Measurements from ENCODE around the gene FRMD4A. TPM values are rescaled to one million over a fixed set of nuclear protein-coding genes. Genes with fewer than 3 reads are reported as not detected.

FRMD4A gene
- polyA plus RNA-seq, 1 of the 3 experiments (the other 2 are of a cell fraction) = 37.7 TPM

DNA sequence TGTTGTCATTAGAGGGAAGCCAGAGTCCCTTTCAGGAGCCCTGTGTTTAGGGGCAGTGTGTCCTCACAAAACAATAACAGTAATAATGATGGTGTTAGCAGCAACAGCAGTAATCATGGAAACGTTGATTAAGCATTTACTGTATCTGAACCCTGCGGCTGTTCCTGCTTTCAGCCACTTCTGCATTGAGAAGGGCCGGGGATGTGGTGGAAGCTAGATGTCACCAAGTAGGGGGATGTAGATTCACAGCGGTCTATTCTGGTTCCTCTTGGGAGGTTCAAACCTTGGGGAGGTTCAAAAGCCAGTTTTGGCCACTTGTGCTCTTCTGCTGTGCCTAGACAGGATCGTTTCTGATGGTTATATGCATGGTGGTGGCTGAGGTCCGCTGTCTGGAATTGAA, 699.1 kb downstream of the FRMD4A start:
- H3K4me3 ChIP-seq (ENCODE audit: low read depth in 2 of 2, low read length in 1 of 2) = no peak overlapping the region
- H3K4me2 ChIP-seq = no peak overlapping the region
- TF ChIP-seq SIN3A (IDR thresholded peaks at IDR 0.05; ENCODE audit: borderline replicate concordance, low read depth, low read length) = no peak
- TF ChIP-seq, protein P1, sequence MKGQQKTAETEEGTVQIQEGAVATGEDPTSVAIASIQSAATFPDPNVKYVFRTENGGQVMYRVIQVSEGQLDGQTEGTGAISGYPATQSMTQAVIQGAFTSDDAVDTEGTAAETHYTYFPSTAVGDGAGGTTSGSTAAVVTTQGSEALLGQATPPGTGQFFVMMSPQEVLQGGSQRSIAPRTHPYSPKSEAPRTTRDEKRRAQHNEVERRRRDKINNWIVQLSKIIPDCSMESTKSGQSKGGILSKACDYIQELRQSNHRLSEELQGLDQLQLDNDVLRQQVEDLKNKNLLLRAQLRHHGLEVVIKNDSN (IDR thresholded peaks at IDR 0.05; ENCODE audit: borderline replicate concordance, low read depth) = no peak
- TF ChIP-seq TAF1 (IDR thresholded peaks at IDR 0.05; ENCODE audit: borderline replicate concordance, low read depth, low read length) = no peak
- TF ChIP-seq SMC3 (IDR thresholded peaks at IDR 0.05; ENCODE audit: low read depth, low read length) = no peak
- TF ChIP-seq NFIC (IDR thresholded peaks at IDR 0.05; ENCODE audit: borderline replicate concordance) = no peak
- no peak for TF ChIP-seq EP300 (IDR thresholded peaks at IDR 0.05; ENCODE audit: borderline replicate concordance in 1 of 2, low read depth in 1 of 2, low read length in 1 of 2)
- no peak for TF ChIP-seq POLR2AphosphoS5 (IDR thresholded peaks at IDR 0.05; ENCODE audit: low read depth, low read length)
- TF ChIP-seq FOSL2 (IDR thresholded peaks at IDR 0.05; ENCODE audit: borderline replicate concordance, low read depth) = no peak
- TF ChIP-seq, protein P2, sequence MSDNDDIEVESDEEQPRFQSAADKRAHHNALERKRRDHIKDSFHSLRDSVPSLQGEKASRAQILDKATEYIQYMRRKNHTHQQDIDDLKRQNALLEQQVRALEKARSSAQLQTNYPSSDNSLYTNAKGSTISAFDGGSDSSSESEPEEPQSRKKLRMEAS (IDR thresholded peaks at IDR 0.05; ENCODE audit: low read depth) = no peak
- TF ChIP-seq TCF12 (IDR thresholded peaks at IDR 0.05) = no peak
- TF ChIP-seq, protein P3, sequence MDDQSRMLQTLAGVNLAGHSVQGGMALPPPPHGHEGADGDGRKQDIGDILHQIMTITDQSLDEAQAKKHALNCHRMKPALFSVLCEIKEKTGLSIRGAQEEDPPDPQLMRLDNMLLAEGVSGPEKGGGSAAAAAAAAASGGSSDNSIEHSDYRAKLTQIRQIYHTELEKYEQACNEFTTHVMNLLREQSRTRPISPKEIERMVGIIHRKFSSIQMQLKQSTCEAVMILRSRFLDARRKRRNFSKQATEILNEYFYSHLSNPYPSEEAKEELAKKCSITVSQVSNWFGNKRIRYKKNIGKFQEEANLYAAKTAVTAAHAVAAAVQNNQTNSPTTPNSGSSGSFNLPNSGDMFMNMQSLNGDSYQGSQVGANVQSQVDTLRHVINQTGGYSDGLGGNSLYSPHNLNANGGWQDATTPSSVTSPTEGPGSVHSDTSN (IDR thresholded peaks at IDR 0.05) = no peak
- no peak for TF ChIP-seq EZH2phosphoT487 (IDR thresholded peaks at IDR 0.05; ENCODE audit: borderline replicate concordance, low read depth)
- TF ChIP-seq CHD2 (IDR thresholded peaks at IDR 0.05; ENCODE audit: low read length, partially characterized antibody) = no peak
- TF ChIP-seq YY1 (IDR thresholded peaks at IDR 0.05; ENCODE audit: low read depth) = no peak
- TF ChIP-seq, protein P4, sequence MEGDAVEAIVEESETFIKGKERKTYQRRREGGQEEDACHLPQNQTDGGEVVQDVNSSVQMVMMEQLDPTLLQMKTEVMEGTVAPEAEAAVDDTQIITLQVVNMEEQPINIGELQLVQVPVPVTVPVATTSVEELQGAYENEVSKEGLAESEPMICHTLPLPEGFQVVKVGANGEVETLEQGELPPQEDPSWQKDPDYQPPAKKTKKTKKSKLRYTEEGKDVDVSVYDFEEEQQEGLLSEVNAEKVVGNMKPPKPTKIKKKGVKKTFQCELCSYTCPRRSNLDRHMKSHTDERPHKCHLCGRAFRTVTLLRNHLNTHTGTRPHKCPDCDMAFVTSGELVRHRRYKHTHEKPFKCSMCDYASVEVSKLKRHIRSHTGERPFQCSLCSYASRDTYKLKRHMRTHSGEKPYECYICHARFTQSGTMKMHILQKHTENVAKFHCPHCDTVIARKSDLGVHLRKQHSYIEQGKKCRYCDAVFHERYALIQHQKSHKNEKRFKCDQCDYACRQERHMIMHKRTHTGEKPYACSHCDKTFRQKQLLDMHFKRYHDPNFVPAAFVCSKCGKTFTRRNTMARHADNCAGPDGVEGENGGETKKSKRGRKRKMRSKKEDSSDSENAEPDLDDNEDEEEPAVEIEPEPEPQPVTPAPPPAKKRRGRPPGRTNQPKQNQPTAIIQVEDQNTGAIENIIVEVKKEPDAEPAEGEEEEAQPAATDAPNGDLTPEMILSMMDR (IDR thresholded peaks at IDR 0.05) = no peak
- TF ChIP-seq JUND (IDR thresholded peaks at IDR 0.05) = no peak
- TF ChIP-seq, protein P5, sequence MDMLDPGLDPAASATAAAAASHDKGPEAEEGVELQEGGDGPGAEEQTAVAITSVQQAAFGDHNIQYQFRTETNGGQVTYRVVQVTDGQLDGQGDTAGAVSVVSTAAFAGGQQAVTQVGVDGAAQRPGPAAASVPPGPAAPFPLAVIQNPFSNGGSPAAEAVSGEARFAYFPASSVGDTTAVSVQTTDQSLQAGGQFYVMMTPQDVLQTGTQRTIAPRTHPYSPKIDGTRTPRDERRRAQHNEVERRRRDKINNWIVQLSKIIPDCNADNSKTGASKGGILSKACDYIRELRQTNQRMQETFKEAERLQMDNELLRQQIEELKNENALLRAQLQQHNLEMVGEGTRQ (IDR thresholded peaks at IDR 0.05; ENCODE audit: borderline replicate concordance, low read depth, low read length) = no peak
- no peak for TF ChIP-seq GABPA (IDR thresholded peaks at IDR 0.05; ENCODE audit: low read depth)
- DNase-seq = no peak
- WGBS (ENCODE audit: low lambda C conversion rate) = 92% methylated on average over 5 of the region's 6 CpGs
- POLR2A ChIA-PET = no interaction called here
- H3K4me1 ChIP-seq (ENCODE audit: control insufficient read depth in 1 of 2, insufficient read depth in 2 of 2, low read depth in 1 of 2, low read length in 1 of 2) = peaks cover 0 to 4% of the 10 kb centered on the region in 2 experiments; a peak in 1 of 4 replicates
- H3K9me2 ChIP-seq = no peaks in the 10 kb centered on the region
- no peaks in the 10 kb centered on the region for H3K9me3 ChIP-seq
- H3F3A ChIP-seq (replicated peaks; ENCODE audit: insufficient read depth) = peaks cover 2% of the 10 kb centered on the region
- H2AFZ ChIP-seq (ENCODE audit: low read depth) = no peak overlapping the region
- peaks cover 29 to 44% of the 10 kb centered on the region in 2 experiments for H3K36me3 ChIP-seq (replicated peaks in 1 of 2; ENCODE audit: control insufficient read depth in 1 of 2, insufficient read depth in 2 of 2, low read length in 1 of 2)
- CTCF ChIA-PET = interaction anchor here (1.5 to 2.5 kb wide), 2 partner anchors 10 to 18 kb away, joined by 6 to 9 read pairs; no protein-coding TSS in a partner anchor
- no peak overlapping the region for H3K9ac ChIP-seq
- H3K27ac ChIP-seq (ENCODE audit: low read depth in 2 of 2, low read length in 1 of 2) = no peak overlapping the region
- H3K79me2 ChIP-seq (ENCODE audit: insufficient read depth) = no peaks in the 10 kb centered on the region
- H4K20me1 ChIP-seq (ENCODE audit: insufficient read depth) = no peaks in the 10 kb centered on the region
- H3K27me3 ChIP-seq (ENCODE audit: insufficient read depth) = no peaks in the 10 kb centered on the region
